ENCODE measurements around the gene GGTLC1.

The GGTLC1 gene

GRCh38 chr20:24006626-24007025 is 18.0 kb upstream of the GGTLC1 start:
- Histone ChIP-seq H3K4me3 (ENCODE audit: low read depth, low read length) (no peak overlapping the region), H3K4me1 (ENCODE audit: control insufficient read depth, insufficient read depth, low read length) (no peaks in the 10 kb centered on the region), H3K27ac (ENCODE audit: extremely low read depth, low read depth, low read length) (no peak overlapping the region), H3K9me3 (ENCODE audit: control insufficient read depth, insufficient read depth, low read depth, low read length) (no peaks in the 10 kb centered on the region), H3K36me3 (ENCODE audit: control insufficient read depth in 2 of 2, insufficient read depth in 1 of 2, low read length in 2 of 2) (no peaks in the 10 kb centered on the region)
- no peak for TF ChIP-seq ZNF274 (IDR thresholded peaks at IDR 0.05; ENCODE audit: low read length)
- no peak for TF ChIP-seq ZNF274 (tag by site-specific recombination; IDR thresholded peaks at IDR 0.05; ENCODE audit: borderline replicate concordance)
- no peak for TF ChIP-seq ZNF18 (tag by site-specific recombination; IDR thresholded peaks at IDR 0.05)
- no peak for TF ChIP-seq ZBTB17 (tag by site-specific recombination; IDR thresholded peaks at IDR 0.05)
- POLR2A ChIA-PET, result interaction anchor here (0.5 kb wide), 1 partner anchor 86 kb away, joined by 3 read pairs; no protein-coding TSS in a partner anchor
- CTCF ChIA-PET, result no interaction called here

GRCh38 chr20:24004471-24004870 is 15.9 kb upstream of the GGTLC1 start:
- no peaks in the 10 kb centered on the region for H3K4me1 ChIP-seq (ENCODE audit: control insufficient read depth, insufficient read depth, low read length)
- no peak for TF ChIP-seq ZNF776 (tag by site-specific recombination; IDR thresholded peaks at IDR 0.05; ENCODE audit: borderline replicate concordance)
- no peak for TF ChIP-seq ZNF302 (tag by site-specific recombination; IDR thresholded peaks at IDR 0.05; ENCODE audit: low read depth)
- TF ChIP-seq ZSCAN30 (tag by site-specific recombination; IDR thresholded peaks at IDR 0.05), result no peak
- no peak for TF ChIP-seq ZNF704 (tag by site-specific recombination; IDR thresholded peaks at IDR 0.05)
- no peak for TF ChIP-seq ZBTB7A (tag by site-specific recombination; IDR thresholded peaks at IDR 0.05; ENCODE audit: low read depth)
- TF ChIP-seq PRDM4 (tag by site-specific recombination; IDR thresholded peaks at IDR 0.05), result no peak
- TF ChIP-seq ZNF324 (tag by site-specific recombination; IDR thresholded peaks at IDR 0.05), result no peak
- TF ChIP-seq ZNF571 (tag by site-specific recombination; IDR thresholded peaks at IDR 0.05), result no peak
- TF ChIP-seq GLIS2 (tag by site-specific recombination; IDR thresholded peaks at IDR 0.05), result no peak
- TF ChIP-seq ZNF266 (tag by site-specific recombination; IDR thresholded peaks at IDR 0.05; ENCODE audit: low read depth), result no peak
- no peak for TF ChIP-seq KLF1 (tag by site-specific recombination; IDR thresholded peaks at IDR 0.05)
- TF ChIP-seq ZNF785 (tag by site-specific recombination; IDR thresholded peaks at IDR 0.05), result no peak
- TF ChIP-seq ZXDB (tag by site-specific recombination; IDR thresholded peaks at IDR 0.05), result no peak
- no peak for TF ChIP-seq BCL6B (tag by site-specific recombination; IDR thresholded peaks at IDR 0.05)
- TF ChIP-seq ZNF518A (tag by site-specific recombination; conservative IDR thresholded peaks at IDR 0.05; ENCODE audit: low read depth), result no peak
- TF ChIP-seq KLF16 (tag by site-specific recombination; IDR thresholded peaks at IDR 0.05), result no peak
- no peak for TF ChIP-seq ZNF335 (tag by site-specific recombination; conservative IDR thresholded peaks at IDR 0.05)
- POLR2A ChIA-PET, result no interaction called here
- H3K9me3 ChIP-seq (ENCODE audit: control insufficient read depth, insufficient read depth, low read depth, low read length), result no peaks in the 10 kb centered on the region
- no peak overlapping the region for H3K27ac ChIP-seq (ENCODE audit: extremely low read depth, low read depth, low read length)
- CTCF ChIA-PET, result interaction anchor here (1.1 kb wide), 1 partner anchor 8 kb away, joined by 3 read pairs; no protein-coding TSS in a partner anchor
- no peaks in the 10 kb centered on the region for H3K36me3 ChIP-seq (ENCODE audit: control insufficient read depth in 2 of 2, insufficient read depth in 1 of 2, low read length in 2 of 2)
- no peak overlapping the region for H3K4me3 ChIP-seq (ENCODE audit: low read depth, low read length)

All from HEK293 (cell line).